ENCODE data around the gene RFPL2. TPM values are rescaled to one million over a fixed set of nuclear protein-coding genes. Genes with fewer than 3 reads are reported as not detected.
"Not testable (repeated sequence)": the region's sequence is repeated elsewhere in the genome, so short reads cannot be mapped to it uniquely, and the experiment has no call there.

Gene RFPL2
- total RNA-seq, 1 donor from 2014 or later: 1.2 TPM

GRCh38 chr22:32206774-32207758 is 2.2 kb upstream of the RFPL2 start:
- FAIRE-seq (no peak), DNase-seq (ENCODE audit: low spot score in 2 of 2) (no peak)

- FAIRE-seq (no peak), DNase-seq (ENCODE audit: low spot score in 2 of 2) (no peak)
These were observed 1.3 kb upstream of the RFPL2 start for GRCh38 chr22:32205974-32206773.

- DNase-seq (ENCODE audit: low spot score in 2 of 2) (no peak), FAIRE-seq (no peak)
These were observed 625 bp downstream of the RFPL2 start for GRCh38 chr22:32204040-32204855.

- FAIRE-seq (no peak), DNase-seq (ENCODE audit: low spot score in 2 of 2) (no peak)
These were observed 1.5 kb downstream of the RFPL2 start for GRCh38 chr22:32203181-32204039.

GRCh38 chr22:32202539-32203180 is 2.2 kb downstream of the RFPL2 start:
- DNase-seq (ENCODE audit: low spot score in 2 of 2) (peak; percentile 47 to 64), FAIRE-seq (no peak)

GRCh38 chr22:32202161-32202538 is 2.7 kb downstream of the RFPL2 start:
- no peak for FAIRE-seq
- DNase-seq (ENCODE audit: low spot score in 2 of 2): no peak

GRCh38 chr22:32200752-32201151 is 4.1 kb downstream of the RFPL2 start:
- DNase-seq (ENCODE audit: low spot score in 2 of 2) (no peak), FAIRE-seq (no peak)

GRCh38 chr22:32199961-32200360 is 4.9 kb downstream of the RFPL2 start:
- FAIRE-seq (no peak), DNase-seq (ENCODE audit: low spot score in 2 of 2) (no peak)

- FAIRE-seq: no peak
- DNase-seq (ENCODE audit: low spot score in 2 of 2): no peak
These were observed 5.5 kb downstream of the RFPL2 start for GRCh38 chr22:32199341-32199740.

GRCh38 chr22:32197553-32198226 is 7.2 kb downstream of the RFPL2 start:
- not testable (repeated sequence) for DNase-seq (ENCODE audit: low spot score in 2 of 2); FAIRE-seq

GRCh38 chr22:32195900-32196299 is 9.0 kb downstream of the RFPL2 start:
- not testable (repeated sequence) for DNase-seq (ENCODE audit: low spot score in 2 of 2)

GRCh38 chr22:32193346-32193745 is 11.5 kb downstream of the RFPL2 start:
- not testable (repeated sequence) for DNase-seq (ENCODE audit: low spot score in 2 of 2); FAIRE-seq

More at GRCh38 chr22:32195900-32196299, 9.0 kb downstream of the RFPL2 start:
- FAIRE-seq: not testable (repeated sequence)

GRCh38 chr22:32191021-32191420 is 13.9 kb downstream of the RFPL2 start:
- FAIRE-seq; DNase-seq (ENCODE audit: low spot score in 2 of 2): not testable (repeated sequence)

- no peak for DNase-seq (ENCODE audit: low spot score in 2 of 2)
- FAIRE-seq: no peak
These were observed 19.1 kb downstream of the RFPL2 start for GRCh38 chr22:32185821-32186220.

GRCh38 chr22:32183625-32184024 is 21.2 kb downstream of the RFPL2 start:
- DNase-seq (ENCODE audit: low spot score in 2 of 2): no peak
- no peak for FAIRE-seq

- FAIRE-seq: no peak
- DNase-seq (ENCODE audit: low spot score in 2 of 2): no peak
These were observed 23.8 kb downstream of the RFPL2 start for GRCh38 chr22:32181043-32181442.

- DNase-seq (ENCODE audit: low spot score in 2 of 2) (no peak), FAIRE-seq (no peak)
These were observed 27.6 kb downstream of the RFPL2 start for GRCh38 chr22:32177221-32177765.

All from frontal cortex (tissue), 4 donors.